DOHH2 (cell line): Measurements from ENCODE around the gene ADSS2.

Experiments used
- EZH2phosphoT487 ChIP-seq: fragments of 200-600 bp; sonication (generic); IDR thresholded peaks from 2 replicates; pipeline ENCODE4 v1.6.1; 2017; ENCODE audit warnings: borderline replicate concordance, mild to moderate bottlenecking, antibody characterized with exemption, low read length, moderate library complexity, mixed read lengths
- TF ChIP-seq, protein P1 (sequence below): fragments of 200-600 bp; sonication (generic); IDR thresholded peaks from one replicate; pipeline ENCODE4 v1.5.1; 2014; ENCODE audit warnings: antibody characterized with exemption, mild to moderate bottlenecking, low read depth, low read length; ENCODE audit not compliant: poor library complexity, severe bottlenecking

DNA sequence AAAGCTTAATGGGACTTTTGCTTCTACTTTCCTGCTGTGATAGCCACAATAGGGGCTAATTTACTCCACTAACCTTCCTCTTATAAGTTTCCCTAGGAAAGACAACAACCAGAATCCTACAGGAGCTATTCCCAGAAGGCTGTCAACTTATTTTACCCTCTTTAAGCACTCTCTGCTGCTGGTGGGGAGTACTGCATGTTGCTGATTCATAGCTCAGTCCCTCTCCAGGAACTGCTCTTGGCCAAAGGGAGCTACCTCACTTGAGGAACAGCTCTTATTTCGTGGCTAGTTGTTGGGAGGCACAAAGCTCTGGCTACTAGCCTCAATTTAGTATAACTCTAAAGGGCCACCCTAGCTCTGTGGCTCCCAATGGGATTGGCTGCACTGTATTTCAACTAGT lies 37.2 kb downstream of the ADSS2 start:
- TF ChIP-seq, protein P1, sequence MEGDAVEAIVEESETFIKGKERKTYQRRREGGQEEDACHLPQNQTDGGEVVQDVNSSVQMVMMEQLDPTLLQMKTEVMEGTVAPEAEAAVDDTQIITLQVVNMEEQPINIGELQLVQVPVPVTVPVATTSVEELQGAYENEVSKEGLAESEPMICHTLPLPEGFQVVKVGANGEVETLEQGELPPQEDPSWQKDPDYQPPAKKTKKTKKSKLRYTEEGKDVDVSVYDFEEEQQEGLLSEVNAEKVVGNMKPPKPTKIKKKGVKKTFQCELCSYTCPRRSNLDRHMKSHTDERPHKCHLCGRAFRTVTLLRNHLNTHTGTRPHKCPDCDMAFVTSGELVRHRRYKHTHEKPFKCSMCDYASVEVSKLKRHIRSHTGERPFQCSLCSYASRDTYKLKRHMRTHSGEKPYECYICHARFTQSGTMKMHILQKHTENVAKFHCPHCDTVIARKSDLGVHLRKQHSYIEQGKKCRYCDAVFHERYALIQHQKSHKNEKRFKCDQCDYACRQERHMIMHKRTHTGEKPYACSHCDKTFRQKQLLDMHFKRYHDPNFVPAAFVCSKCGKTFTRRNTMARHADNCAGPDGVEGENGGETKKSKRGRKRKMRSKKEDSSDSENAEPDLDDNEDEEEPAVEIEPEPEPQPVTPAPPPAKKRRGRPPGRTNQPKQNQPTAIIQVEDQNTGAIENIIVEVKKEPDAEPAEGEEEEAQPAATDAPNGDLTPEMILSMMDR, result no peak
- TF ChIP-seq EZH2phosphoT487, result no peak
